Activated naive CD4-positive, alpha-beta T cell (primary cell): ENCODE measurements around the gene STING1.
"Not testable (repeated sequence)": the region's sequence is repeated elsewhere in the genome, so short reads cannot be mapped to it uniquely, and the experiment has no call there.

Source experiments
- DNase-seq, 4 experiments: peaks; one replicate each; lab custom pipeline; 2025; lab: John Stamatoyannopoulos, UW

STING1 gene

GRCh38 chr5:139462586-139463276 lies 19.8 kb downstream of the STING1 start, which contains the start of gene ECSCR:
TSS of gene ECSCR (minus strand) at chr5:139462743. CDS start at chr5:139462670, 73 bp downstream.
- DNase-seq, result no peak

- no peak for DNase-seq
Observed at GRCh38 chr5:139461698-139462097, 20.9 kb downstream of the STING1 start.

GRCh38 chr5:139461176-139461575 lies 21.4 kb downstream of the STING1 start:
- DNase-seq, result no peak

- no peak for DNase-seq
Observed at GRCh38 chr5:139460455-139460854, 22.1 kb downstream of the STING1 start.

GRCh38 chr5:139459451-139459934 lies 23.1 kb downstream of the STING1 start:
- DNase-seq, result no peak

- peak in 3 of 4 experiments; percentile 21 to 62 (median 45) for DNase-seq
Observed at GRCh38 chr5:139458580-139459407, 23.8 kb downstream of the STING1 start.

GRCh38 chr5:139457653-139458306 lies 24.8 kb downstream of the STING1 start:
- DNase-seq, result no peak

- DNase-seq, result no peak
Observed at GRCh38 chr5:139457241-139457640, 25.3 kb downstream of the STING1 start.

- DNase-seq, result no peak
Observed at GRCh38 chr5:139456776-139457175, 25.8 kb downstream of the STING1 start.

GRCh38 chr5:139454568-139455290 lies 27.8 kb downstream of the STING1 start:
- no peak for DNase-seq

GRCh38 chr5:139453683-139454567 lies 28.6 kb downstream of the STING1 start:
- no peak for DNase-seq

- DNase-seq, result no peak
Observed at GRCh38 chr5:139451878-139452660, 30.5 kb downstream of the STING1 start.

GRCh38 chr5:139451176-139451575 lies 31.4 kb downstream of the STING1 start:
- DNase-seq, result no peak

GRCh38 chr5:139446956-139447779 lies 35.4 kb downstream of the STING1 start:
- DNase-seq, result no peak

- DNase-seq, result no peak
Observed at GRCh38 chr5:139445325-139446170, 37.0 kb downstream of the STING1 start.

GRCh38 chr5:139443831-139444453 lies 38.6 kb downstream of the STING1 start:
- no peak for DNase-seq

GRCh38 chr5:139440416-139440815 lies 42.1 kb downstream of the STING1 start:
- not testable (repeated sequence) for DNase-seq
